Upper lobe of left lung (tissue), 4 donors: ENCODE data around the gene IVD.

Source experiments
- CTCF ChIP-seq, 6 experiments: fragments of 450-650 bp in 4 of 6; fragments of 200-600 bp in 2 of 6; sonication (generic) in 2 of 6; IDR thresholded peaks; one replicate each; pipeline ENCODE4 v1.5.1; 2016 to 2019; ENCODE audit warnings: antibody characterized with exemption in 6 of 6
- POLR2A ChIP-seq, 4 donors: fragments of 450-650 bp; IDR thresholded peaks; one replicate each; pipeline ENCODE4 v1.5.1; 2016 to 2017; ENCODE audit warnings: antibody characterized with exemption in 4 of 4, mild to moderate bottlenecking in 2 of 4
- POLR2AphosphoS5 ChIP-seq, 2 donors: sonication (generic); formaldehyde crosslinking; IDR thresholded peaks; one replicate each; pipeline ENCODE4 v1.5.1; 2017; ENCODE audit warnings: antibody characterized with exemption in 2 of 2

- TF ChIP-seq CTCF (IDR thresholded peaks at IDR 0.05) (no peak), POLR2A (IDR thresholded peaks at IDR 0.05) (no peak), POLR2AphosphoS5 (IDR thresholded peaks at IDR 0.05) (no peak)
These were observed 60.3 kb downstream of the IVD start for GRCh38 chr15:40465939-40466338.
